Activated CD8-positive, alpha-beta memory T cell treated with anti-CD3 and anti-CD28 coated beads for 4 hours (primary cell): ENCODE data around the gene S1PR4.

ENCODE experiments used
- DNase-seq, 2 donors: peaks; one replicate each; pipeline ENCODE4 v3.0.0-alpha.2; 2020; ENCODE audit warnings: low read depth in 2 of 2

S1PR4 gene, protein sequence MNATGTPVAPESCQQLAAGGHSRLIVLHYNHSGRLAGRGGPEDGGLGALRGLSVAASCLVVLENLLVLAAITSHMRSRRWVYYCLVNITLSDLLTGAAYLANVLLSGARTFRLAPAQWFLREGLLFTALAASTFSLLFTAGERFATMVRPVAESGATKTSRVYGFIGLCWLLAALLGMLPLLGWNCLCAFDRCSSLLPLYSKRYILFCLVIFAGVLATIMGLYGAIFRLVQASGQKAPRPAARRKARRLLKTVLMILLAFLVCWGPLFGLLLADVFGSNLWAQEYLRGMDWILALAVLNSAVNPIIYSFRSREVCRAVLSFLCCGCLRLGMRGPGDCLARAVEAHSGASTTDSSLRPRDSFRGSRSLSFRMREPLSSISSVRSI

DNA sequence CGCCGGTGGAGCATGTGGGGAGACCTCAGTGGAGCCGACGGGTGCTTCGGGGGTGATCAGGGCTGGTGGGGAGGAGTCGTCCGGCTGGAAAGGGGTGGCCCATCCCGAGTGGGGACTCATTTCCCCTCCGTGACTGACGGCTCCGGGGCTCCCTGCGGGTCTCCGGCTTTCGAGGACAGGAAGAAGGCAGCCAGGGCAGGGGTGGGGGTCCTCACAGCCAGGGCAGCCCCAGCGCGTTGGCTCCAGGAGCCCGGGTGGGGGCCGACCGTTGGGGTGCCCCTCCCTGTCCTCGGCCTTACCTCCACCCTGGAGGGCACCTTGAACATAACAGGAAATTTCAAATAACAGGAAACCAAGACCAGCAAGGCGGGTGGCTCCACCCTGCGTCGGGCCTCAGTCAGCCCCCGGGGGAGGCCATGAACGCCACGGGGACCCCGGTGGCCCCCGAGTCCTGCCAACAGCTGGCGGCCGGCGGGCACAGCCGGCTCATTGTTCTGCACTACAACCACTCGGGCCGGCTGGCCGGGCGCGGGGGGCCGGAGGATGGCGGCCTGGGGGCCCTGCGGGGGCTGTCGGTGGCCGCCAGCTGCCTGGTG lies at the start of gene S1PR4:
TSS of gene S1PR4 (plus strand) at position 393 of the 596 bp plus-strand sequence. CDS start at position 417, 24 bp downstream.
- DNase-seq, result peak in 1 of 2 donors; percentile 32

DNA sequence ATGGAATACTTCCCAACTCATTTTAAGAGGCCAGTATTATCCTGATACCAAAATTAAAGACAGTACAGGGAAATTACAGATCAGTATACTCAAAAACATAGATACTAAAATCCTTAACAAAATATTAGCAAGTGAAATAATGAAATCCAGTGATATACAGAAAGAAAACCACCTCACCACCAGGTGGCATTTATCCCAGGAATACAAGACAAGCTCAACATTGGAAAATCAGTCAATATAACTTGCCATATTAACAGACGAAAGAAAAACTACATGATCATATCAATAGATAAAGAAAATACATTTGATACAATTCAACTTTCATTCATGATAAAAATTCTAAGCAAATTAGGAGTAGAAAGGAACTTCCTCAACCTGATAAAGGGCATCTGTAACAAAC lies 49.5 kb upstream of the S1PR4 start:
- DNase-seq, result no peak

DNA sequence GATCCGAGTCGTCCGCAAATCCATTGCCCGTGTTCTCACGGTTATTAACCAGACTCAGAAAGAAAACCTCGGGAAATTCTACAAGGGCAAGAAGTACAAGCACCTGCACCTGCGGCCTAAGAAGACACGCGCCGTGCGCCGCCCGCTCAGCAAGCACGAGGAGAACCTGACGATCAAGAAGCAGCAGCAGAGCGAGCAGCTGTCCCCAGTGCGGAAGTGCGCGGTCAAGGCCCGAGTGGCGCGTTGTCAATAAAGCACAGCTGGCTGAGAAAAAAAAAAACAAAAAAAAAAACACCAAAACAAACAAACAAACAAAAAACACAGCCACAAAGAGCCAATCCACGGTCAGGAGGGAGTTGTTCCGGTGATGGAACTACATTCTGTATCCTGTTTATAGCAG lies 47.4 kb upstream of the S1PR4 start:
- no peak for DNase-seq

DNA sequence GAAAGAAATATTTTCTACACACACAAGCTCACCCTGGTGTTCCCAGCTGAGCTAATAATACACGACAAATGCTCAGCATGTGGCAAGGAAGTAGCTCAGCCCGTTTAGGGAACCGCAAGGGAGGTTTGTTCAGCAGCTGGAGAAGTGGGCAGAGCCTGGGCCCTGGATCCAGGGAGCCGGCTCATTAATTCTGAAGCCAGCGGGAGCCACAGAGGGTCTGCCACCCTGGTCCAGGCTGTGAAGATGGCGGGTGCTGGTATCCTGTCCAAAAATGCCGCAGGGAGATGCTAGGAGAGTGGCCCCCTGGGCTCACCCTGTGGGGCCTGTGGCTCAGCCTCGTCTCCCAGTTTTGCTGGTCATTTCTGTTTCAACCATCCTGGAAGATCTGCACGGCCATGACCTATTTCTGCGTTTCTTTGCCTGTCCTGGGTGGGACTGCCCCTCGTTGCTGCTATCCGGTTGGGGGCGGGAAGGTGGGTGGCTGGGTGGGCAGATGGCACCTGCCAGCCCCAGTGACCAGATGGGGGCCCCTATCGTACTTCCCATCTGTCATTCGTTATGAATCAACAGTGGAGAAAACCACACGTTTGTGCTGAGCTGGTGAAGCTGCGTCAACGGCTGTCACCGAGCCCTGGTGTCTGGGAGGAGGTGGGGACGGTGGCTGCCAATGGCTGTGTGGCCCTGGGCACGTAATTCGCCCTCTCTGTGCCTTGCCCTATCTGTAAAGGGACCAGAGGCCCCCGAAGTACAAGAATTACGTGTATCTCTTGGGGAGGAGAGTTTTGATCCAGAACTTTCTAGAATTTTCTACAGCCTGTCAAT lies 45.4 kb upstream of the S1PR4 start:
- peak; percentile 54 to 70 for DNase-seq

DNA sequence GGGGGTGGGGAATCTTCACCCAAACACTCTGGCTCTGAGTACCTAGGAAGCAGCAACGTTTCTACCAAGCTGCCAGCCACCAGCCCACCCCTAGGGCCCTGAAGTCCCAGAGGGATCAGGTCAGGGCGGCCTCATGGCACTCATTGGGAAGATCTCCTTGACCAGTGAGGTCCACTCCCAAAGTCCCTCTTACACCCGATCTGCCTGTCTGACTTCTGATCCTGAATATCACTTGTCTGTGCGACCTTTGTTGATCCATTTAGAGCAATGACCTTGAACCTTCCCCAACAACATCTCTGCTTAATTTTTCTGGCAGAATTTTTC lies 44.8 kb upstream of the S1PR4 start:
- no peak for DNase-seq

DNA sequence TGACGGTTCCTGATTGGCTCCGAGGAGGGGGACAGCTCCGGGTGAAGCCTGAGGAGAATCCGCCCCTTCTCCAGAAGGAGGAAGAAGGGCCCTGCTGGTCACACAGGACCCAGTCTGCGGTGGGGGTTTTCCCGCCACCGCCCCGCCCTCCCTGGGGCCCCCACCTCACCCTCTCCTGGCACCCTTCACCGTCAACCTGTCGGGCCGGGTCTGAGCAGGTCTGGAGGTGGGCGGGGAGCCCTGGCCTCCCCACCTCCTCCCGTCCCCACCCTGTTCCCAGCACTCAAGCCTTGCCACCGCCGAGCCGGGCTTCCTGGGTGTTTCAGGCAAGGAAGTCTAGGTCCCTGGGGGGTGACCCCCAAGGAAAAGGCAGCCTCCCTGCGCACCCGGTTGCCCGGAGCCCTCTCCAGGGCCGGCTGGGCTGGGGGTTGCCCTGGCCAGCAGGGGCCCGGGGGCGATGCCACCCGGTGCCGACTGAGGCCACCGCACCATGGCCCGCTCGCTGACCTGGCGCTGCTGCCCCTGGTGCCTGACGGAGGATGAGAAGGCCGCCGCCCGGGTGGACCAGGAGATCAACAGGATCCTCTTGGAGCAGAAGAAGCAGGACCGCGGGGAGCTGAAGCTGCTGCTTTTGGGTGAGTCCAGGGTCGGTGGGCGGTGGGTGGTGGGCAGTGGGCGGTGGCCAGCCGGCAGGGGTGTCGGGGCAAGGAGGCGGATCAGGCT lies 42.4 kb upstream of the S1PR4 start, which contains the start of gene GNA15:
TSS of gene GNA15 (plus strand) at position 73 of the 723 bp plus-strand sequence. CDS start at position 491, 418 bp downstream.
- DNase-seq, result no peak

DNA sequence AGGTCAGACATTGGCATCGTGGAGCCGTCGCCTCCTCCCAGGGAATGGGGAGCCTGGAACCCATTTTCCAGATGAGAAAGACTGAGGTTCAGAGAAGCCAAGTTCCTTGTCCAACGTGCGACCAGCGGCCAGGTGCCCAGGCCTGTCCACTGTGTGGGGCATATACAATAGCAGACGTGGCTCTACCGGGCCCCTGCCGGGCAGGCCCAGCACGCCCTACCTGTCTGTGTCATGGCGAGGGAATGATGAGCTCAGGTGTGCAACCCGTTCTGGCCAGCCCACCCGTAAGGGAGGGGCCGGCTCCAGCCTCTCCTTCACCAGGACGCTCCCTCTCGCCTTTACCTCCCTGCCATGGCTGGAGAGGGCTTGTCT lies 41.9 kb upstream of the S1PR4 start:
- DNase-seq, result no peak

DNA sequence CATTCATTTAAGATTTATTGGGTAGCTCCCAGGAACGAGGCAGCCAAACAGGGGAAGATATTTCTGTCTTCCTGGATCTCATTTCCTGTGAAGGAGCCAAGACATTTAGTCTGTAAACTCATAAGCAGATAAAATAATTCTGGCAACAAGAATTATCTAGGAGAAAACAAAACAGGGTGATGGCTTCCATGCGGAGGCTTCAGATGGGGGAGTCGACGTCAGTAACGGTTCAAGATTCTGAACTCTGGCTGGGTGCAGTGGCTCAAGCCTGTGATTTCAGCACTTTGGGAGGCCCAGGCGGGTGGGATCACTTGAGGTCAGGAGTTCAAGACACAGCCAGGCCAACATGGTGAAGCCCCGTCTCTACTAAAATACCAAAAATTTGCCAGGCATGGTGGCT lies 41.5 kb upstream of the S1PR4 start:
- no peak for DNase-seq

DNA sequence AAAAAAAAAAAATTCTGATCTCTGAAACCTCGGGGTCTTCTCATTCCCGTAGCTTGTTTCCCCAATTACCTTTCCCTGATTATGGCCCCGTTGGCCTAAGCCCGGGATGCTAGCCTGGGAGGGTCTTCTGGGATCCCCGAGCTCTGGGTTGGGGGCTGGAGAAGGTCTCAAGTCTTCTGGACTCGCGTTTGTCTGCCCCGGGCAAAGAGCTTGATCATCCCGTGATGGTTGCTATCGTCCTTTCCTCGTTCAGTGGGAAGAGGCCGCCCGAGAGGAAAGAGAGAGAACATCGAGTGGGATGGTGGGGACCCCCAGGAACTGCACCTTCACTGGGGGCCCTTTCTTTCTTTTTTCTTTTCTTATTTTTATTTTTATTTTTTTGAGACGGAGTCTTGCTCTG lies 40.3 kb upstream of the S1PR4 start:
- no peak for DNase-seq

DNA sequence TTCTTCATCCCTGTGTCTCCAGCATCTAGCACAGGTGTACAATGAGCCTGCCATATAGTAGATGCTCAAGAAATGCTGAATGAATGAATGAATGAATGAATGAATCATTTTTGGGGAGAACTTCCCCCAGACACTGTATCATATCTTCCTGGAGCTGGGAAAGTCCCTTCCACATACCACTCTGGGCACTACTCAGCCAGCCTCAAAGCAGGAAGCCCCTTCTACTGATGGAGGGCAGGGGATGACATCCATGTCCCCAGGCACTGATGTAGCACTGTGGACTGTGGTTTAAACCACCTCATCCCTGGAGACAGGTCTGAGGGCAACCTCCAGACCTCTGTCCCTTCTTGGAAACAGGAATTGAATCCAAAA lies 37.9 kb upstream of the S1PR4 start:
- DNase-seq, result no peak

DNA sequence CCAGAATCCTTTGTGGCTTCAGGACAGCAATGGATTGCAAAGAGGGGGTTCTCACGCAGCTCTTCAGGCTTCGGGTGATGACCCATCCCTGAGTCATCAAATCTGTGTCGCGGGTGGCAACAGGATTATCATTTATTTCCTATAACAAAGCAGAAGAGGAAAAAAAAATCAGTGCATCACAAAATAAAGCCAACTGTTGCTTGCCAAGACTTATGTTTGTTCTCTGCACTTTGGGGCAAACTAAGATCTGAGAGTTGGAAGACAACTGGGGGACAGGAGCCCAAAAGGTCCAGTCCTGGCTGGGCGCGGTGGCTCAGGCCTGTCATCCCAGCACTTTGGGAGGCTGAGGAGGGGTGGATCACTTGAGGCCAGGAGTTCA lies 36.3 kb upstream of the S1PR4 start:
- peak in 1 of 2 donors; percentile 45 for DNase-seq

DNA sequence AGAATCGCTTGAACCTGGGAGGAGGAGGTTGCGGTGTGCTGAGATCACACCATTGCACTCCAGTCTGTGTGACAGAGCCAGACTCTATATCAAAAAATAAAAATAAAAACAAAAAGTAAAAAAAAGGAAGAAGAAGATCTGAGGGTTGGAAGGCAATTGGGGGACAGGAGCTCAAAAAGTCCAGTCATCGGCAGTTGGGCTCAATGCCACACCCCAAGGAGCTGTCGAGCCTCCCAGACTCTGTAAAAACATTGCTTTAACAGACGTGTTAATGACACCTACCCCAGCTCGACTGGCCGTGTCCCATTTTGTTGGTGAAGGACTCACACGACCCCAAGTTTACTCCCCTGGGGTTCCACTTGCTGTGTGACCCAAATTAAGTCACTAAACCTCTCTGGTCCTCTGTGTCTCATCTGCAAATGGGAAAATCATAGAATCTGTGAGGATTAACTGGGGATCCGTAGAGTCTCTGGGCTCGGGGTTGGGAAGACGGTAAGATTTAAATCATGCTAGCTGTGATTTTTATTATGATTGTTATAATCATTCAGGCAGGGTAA lies 35.7 kb upstream of the S1PR4 start:
- DNase-seq, result no peak

DNA sequence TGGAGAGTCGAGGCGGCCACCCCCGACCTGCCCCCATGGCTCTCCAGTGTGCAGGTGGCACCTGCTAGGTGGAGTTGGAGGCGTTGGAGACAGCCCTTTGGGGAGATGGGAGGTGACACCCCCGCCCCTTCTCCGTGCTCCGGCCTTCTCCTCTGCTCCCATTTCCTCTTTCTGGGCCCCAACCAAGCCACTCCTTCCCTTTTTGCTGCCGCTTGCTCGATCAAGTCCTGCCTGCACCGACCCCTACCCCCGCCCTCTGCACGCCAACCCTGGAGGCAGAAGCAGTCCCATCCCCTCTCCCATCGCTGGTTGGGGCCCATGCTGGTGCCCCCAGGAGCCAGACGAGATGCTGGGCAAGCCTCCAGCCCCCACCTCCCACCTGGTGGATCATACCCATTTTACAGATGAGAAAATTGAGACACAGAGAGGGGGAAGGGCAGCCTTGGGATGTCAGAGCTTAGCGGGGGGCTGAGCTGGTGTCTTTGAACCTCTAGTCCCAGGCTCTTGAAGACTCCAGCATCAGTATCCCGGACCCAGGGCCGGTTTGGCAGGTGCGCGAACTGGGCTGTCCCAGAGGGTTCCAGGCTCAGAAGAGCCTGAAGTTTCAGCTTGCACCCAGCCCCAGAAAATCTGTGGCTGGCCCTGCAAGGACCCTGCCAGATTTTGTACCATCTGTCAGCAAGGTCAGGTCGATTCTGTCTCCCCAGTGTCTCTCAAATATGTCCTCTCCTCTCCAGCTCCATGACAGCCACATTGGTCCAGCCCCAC lies 32.5 kb upstream of the S1PR4 start:
- no peak for DNase-seq

DNA sequence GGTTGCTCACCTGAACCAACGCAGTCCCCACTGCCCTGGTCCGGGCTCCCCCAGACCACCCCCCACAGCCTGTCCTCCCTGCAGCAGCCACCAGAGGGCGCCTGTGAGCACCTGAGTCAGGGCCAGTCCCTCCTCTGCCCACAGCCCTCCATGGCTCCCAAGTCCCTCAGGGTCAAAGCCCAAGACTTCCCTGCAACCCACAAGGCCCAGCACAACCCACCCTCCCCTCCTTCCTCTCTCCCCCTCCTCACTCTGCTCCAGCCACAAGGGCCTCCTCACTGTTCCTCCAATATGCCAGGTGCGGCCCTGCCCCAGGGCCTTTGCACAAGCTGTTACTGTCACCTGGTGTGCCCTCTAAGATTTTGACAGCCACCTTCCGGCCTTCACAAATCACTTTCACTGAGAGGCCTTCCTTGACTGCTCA lies 31.9 kb upstream of the S1PR4 start:
- peak; percentile 35 to 41 for DNase-seq

DNA sequence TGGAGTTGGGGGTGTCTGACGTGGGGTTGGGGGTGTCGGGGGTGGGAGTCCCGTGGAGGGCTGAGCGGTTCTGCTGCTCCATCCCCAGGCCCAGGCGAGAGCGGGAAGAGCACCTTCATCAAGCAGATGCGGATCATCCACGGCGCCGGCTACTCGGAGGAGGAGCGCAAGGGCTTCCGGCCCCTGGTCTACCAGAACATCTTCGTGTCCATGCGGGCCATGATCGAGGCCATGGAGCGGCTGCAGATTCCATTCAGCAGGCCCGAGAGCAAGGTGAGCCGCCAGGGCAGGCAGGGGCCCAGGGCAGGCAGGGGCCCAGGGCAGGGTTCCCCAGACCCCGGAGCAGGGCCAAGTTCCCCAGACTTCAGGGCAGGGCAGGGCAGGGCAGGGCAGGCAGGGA lies 30.1 kb upstream of the S1PR4 start:
- no peak for DNase-seq

DNA sequence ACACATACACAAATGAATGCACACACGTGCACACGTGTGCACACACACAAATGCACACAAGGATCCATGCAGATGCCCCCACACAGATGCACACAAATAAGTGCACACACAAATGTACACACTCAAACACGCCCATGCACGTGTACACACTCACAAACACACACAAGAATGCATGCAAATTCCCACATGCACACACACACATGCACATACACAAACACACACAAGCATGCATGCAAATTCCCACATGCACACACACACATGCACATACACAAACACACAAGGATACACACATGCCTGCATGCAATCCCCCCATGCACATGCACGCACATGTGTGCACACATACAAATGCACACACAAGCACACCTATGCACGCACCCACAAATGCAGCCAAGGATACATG lies 29.5 kb upstream of the S1PR4 start:
- no peak for DNase-seq

DNA sequence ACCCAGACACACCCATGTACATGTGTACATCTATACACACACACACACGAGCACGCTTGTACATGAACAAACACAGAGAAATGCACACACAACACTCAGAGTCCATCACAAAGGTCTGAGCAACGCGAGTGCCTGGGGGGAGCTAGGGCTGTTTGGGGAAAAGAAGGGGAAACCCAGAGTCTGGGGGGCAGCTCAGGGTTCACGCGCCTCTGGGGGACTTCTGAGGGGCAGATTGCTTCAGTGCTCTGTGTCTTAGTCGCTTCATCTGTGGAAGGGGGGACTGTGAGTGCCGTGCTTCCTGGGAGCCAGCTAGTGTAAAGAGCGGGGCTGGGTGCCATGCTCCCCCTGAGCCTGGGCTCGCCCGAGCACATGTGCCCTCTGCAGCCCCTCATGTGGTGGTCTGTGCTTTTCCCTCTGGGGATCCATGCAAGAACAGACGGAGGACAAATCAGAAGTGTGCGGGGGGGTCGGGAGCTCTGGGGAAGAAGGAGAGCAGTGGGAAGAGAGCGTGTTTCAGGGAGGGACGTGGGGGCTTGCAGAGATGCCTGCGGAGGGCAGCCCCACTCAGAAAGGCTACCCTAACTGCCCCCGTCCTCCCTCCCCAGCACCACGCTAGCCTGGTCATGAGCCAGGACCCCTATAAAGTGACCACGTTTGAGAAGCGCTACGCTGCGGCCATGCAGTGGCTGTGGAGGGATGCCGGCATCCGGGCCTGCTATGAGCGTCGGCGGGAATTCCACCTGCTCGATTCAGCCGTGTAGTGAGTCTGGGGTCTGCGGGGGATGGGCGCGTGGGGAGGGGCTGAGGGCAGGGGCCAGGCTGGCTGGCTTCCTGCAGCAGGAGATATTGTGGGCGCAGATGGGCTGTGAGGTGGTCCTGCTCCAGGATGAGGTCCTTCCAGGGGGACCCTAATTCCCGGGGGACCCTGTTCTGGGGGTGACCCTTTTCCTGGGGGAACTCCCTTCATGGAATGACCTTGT lies 28.8 kb upstream of the S1PR4 start:
- DNase-seq, result no peak

DNA sequence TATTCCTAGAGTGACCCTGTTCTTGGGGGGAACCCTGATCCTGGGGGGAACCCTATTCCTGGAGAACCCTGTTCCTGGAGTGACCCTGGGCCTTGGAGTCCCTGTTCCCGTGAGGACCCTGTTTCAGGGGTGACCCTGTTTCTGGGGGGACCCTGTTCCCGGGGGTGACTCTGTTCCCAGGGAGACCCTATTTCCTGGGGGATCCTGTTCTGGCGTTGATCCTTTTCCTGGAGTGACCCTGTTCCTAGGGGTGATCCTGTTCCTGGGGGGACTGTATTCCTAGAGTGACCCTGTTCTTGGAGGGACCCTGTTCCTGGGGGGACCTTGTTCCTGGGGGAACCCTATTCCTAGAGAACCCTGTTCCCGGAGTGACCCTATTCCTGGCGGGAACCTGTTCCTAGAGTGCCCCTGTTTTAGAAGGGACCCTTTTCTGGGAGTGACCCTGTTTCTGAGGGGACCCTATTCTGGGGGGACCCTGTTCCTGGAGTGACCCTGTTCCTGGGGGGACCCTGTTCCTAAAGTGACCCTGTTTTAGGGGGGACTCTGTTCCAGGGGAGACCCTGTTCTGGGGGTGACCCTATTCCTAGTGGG lies 27.7 kb upstream of the S1PR4 start:
- DNase-seq, result no peak
